ENCODE data around the gene IGSF21.

The IGSF21 gene

DNA sequence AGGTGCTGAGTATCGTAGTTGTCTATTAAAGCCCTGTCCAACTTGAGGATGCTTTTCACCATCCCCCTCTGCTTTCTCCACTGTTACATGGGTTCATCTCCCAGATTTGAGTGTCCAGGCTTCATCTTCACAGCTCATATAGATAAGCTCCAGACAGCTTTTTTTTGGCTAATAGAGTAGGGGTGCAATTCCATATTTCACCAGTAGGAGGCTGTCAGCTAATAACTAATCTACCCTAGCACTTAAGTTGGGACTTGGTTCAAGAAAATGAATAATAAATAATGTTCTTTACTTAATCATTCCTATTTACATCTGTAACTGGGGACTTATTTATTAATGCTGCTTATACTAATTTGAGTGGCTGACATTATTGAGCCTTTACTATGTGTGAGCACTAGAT is 124.5 kb downstream of the IGSF21 start:
- DNase-seq, result no peak

GRCh38 chr1:18233176-18233864 is 125.7 kb downstream of the IGSF21 start:
- no peak for DNase-seq

GRCh38 chr1:18234790-18235242 is 127.2 kb downstream of the IGSF21 start:
- no peak for DNase-seq

GRCh38 chr1:18237371-18237770 is 129.8 kb downstream of the IGSF21 start:
- DNase-seq, result no peak

GRCh38 chr1:18238190-18238589 is 130.6 kb downstream of the IGSF21 start:
- DNase-seq, result no peak

DNA sequence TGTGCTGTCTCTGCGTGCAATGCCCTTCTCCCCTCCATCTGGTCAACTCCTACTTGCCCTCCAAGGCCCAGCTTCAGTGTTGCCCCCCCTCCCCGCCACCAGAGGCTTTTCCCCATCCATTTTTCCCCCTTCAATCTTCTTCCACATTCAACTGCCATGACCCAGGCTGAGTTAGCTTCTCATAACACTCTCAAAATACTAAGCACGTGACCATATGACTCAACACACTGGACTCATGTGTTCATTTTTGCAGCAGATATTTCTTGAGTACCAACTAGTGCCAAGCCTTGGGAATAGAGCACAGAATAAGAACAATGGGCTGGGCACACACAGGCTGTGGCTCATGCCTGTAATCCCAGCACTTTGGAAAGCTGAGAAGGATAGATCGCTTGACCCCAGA is 132.1 kb downstream of the IGSF21 start:
- no peak for DNase-seq

DNA sequence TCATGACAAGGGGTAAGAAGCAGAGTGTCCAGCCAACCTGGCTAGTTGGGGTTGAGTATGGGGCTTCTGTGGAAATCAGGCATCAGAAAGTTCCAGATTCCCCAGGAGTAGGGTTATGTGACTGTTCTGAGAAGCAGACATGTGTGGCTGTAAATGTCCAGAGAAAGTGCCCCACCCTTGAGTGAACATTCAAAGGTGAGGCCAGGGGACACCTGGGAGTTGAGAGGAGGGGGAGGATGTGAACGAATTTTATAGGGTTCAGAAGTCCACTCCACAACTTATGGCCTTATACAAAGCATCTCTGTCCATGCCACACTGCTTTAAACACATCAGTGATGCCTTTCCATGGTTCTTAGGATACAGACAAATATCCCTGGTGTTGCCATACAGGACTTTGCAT is 133.3 kb downstream of the IGSF21 start:
- DNase-seq, result no peak

DNA sequence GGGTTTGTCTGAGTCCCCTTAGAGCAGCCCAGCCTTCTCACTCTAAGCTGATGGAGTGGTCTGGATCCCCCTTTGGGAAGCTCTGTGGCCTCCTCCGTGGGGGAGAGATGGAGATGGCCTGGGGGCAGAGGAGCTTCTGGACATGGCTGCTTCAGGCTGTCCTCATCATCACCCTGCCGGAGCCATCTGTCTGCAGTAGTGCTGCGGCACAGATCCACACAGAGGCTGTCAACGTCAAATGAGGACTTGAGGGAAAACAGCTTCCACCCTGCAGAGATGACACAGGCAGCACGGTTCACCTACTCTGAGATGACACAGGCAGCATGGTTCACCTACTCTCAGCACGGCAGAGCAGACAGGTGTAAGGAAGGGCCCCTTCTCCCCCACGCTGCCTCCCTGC is 134.3 kb downstream of the IGSF21 start:
- DNase-seq, result no peak

- no peak for DNase-seq
Measured at GRCh38 chr1:18243503-18244175, 136.0 kb downstream of the IGSF21 start.

DNA sequence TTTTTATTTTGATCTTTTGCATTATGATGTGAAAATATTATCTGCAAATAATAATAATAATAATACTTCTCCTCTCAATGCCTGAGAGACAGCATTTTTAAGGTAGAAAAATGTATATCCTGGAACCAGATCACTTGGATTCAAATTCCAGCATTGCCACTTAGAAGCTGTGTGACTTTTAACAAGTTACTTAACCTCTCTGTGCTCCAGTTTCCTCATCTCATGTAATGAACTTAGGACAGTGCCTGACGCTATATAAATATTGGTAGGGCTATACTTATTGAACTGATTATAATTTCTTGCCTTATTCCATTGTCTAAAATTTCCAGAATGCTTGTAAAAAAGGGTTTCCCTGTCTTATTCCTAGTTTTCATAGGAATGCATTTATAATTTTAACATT is 137.2 kb downstream of the IGSF21 start:
- DNase-seq, result no peak

DNA sequence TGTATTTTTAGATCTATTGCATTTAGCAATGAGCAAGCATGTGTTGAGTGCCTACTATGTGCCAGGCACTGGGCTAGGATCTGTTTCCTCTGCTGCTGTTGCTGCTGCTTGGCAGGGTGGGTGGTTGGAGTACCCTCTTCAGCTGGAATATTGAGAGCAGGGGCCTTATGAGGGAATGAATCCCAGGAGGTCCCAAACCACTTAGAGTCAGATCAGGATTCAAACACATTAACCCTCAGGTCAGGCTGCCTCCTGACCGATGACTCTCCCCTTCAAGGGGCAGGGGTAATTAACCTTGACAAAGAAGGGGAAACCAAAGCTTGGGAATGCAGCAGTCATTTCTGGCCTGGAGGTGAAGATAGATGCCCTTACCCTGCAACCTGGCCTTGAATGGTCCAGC is 138.0 kb downstream of the IGSF21 start:
- DNase-seq, result no peak

DNA sequence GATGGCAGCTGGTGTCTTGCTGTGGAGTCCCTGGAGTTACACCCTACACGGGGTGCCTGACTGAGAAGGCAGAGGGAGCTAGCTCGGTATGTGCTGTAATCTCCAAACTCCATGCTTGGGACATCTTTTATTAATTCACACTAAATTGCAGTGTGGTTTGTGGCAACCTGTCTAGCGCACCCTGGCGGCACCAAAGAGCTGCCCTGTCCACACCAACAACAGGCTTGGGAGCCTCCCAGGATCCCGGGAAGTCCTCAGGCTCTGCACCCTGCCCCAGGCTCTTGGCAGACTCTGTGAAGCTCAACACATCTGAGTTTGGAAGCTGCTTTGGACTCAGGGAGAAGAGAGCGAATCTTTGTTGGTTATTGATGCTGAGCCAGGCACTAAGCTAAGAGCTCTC is 138.9 kb downstream of the IGSF21 start:
- DNase-seq, result no peak

DNA sequence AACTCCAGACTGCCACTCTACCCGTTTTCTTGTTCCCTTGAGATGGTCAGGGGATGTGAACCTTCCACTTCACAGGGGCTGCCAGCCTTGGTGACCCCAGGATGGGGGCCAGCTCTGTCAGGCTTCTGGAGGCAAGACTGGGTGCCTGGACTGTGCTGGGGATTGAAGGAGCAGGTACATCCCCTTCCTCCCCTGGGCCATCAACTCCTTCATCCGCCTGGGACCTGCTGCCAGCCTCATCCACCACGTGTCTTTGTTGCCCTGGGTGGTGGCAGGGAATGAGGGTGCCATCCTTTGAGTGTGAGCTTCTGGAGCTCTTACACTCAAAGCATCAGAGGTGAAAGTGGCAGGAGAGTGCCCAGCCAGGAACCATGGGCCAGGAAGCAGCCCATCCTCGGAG is 139.6 kb downstream of the IGSF21 start:
- no peak for DNase-seq

DNA sequence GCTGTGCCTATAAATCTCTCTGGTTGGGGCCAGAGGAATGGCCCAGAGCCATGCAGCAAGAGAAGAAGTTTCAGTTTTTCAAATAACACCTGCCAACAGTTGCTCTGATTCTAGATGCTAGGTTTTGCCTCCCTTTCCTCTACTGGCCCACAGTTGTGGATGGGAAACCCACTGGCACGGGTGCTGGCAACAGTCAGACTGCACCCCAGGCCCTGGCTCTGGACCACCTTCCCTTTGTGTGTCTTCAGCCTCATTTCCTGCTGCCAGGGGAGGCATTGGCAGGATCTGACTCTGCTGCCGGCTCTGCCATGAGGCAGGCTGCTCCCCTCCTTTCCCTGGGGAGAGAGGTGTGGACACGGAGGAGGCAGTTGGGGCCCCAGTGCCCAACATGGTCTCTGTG is 142.0 kb downstream of the IGSF21 start:
- no peak for DNase-seq

DNA sequence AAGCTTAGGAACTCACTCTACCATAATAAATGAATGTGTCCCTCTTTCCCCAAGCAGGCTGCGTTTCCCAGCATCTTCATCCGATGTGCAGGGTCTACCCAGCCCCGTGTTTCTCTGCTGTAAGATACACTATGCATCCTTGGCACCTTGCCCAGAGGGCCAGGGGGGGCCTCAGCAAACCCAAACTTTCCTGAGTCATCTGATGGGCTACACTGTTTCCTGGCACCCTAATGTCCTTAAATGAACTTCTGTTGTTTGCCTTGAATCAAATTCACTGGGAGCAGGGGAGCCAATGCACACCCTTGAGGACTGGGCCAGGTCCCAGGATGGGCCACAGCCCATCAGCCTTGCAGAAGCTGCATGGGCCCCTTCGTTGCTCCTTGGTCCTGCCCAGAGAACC is 145.5 kb downstream of the IGSF21 start:
- no peak for DNase-seq

DNA sequence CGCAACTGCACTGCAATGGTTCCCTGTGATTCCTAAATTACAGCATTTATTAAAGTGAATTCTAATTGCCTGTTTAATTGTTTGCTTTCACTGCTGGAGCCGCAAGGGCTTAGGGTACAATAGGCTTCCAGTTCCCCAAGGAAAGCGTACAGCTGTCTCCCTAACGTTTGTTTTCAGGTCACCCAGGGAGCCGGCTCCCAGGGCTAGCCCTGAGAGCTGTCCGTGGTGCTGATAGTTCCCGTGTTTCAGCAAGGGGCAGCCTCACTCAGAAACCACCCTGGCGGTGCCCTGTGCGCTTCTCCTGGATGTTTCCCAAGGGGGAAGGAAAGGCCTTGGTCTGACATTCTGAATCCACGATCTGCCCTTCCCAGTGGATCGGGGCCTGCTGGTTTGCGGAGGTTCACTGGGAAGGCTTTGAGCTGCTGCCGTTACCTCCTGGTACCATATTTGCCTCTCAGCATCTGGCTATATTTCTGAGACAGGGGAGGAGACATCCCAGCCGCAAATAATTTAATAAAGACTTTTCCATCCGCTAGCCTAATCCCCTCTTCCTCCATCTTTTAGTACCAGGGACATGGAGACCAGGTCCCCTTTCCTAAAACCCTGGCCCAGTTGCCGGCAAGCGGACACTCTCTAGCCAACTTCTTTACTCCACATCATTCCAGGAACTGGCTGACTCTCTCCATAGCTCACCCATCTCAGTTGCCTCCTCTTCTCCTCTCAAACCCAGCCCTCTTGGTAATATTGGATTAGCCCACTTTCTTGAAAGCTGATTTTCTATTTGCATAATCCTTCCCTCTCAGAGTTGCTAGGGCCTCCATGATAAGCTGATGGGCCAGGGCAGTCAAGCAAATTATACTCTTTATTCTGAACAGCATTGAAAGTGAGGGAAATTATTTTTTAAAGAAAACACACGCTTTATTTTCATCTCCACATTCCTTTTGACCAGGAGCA is 149.0 kb downstream of the IGSF21 start:
- DNase-seq, result no peak

DNA sequence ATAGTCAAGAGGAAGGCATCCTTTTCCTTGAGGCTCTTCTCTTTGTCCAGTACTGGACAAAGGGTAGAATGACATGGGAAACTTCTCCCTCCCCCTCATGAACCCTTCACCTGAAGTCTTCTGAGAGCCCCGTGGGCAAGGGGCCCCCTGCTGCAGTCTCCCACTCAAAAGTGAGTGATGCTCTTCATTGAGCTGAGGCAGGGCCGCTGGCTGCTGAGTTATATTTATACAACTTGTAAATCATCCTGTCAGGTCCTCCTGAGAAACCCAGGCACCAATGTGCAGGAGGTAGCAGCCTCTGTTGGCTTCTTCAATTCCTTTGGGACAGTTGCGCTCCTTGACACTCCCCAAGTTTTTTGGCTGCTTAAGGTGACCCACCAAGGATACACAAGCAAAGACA is 150.2 kb downstream of the IGSF21 start:
- no peak for DNase-seq

DNA sequence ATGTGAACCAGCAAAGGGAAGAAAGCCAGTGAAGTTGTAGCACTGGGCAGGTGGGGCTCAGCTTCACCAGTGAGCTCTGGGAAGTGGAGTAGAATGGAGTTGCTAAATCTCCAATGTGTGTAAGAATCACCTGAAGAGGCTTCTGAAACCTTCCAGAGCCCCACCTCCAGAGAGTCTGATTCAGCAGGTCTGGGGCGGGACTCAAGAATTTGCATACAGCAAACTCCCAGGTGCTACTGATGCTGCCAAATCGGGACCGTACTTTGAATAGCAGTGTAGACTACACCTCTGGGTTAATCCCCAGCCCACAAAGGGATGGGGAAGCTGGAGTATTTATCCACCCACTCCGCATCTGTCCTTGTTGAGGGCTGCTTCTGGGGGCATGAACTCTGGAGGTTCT is 154.3 kb downstream of the IGSF21 start:
- no peak for DNase-seq

DNA sequence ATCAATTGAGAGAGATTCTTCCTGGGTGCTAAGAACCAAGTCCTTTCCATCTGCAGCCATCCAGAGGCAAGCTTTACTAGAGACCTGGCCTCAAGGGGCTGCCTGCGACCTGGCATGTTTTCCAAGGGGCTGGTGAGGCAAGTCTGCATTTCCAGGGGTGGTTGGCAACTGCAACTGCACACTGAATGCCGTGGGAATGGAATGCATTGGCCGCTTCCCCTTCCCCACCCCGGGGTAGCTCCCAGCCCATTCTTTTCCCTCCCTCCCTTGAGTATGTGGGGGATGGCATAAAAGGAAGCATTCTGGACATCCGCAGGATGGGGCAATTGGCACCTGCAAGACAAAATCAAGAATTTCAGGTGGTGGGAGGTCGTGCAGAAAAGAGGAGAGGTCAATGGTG is 155.1 kb downstream of the IGSF21 start:
- DNase-seq, result no peak

DNA sequence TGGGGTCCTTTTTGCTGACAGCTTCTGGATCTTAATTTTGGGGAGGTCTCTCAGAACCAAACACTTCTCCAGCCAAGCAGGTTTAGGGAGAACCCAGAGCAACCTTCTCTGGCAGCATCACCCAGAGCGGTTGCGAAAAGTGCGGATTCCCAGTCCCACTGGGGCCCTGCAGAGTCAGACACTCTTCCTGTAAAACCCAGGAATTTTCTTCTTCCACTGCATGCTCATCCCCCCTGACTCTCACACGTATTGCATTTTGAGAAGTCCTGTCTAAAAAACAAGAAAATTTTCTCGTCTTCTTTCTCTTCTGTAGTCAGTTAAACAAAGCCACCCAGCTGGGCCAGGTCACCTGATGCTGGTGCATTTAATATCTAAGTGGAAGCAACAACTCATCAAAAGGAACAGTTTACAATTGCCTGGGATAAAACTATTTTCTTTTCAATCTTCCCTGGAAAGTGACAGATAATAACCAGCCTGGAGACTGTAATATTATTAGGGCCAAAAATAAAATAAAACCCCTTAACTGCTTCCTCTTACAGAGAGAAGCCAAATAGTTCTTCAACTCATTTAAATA is 156.0 kb downstream of the IGSF21 start:
- DNase-seq, result no peak

GRCh38 chr1:18264450-18265039 is 156.9 kb downstream of the IGSF21 start:
- DNase-seq, result no peak

- DNase-seq, result no peak
Measured at GRCh38 chr1:18265641-18266040, 158.0 kb downstream of the IGSF21 start.

GRCh38 chr1:18266391-18266790 is 158.8 kb downstream of the IGSF21 start:
- no peak for DNase-seq

Data from activated CD4-positive, alpha-beta T cell treated with anti-CD3 and anti-CD28 coated beads, Interleukin-2, amount 50 U/mL, for 1 hour (primary cell).